Psoas muscle (tissue), 8 donors: ENCODE measurements around the gene FRS3. TPM values are rescaled to one million over a fixed set of nuclear protein-coding genes. Genes with fewer than 3 reads are reported as not detected.

Source experiments
- ATAC-seq, 4 donors: fragments of 200-7000 bp; cut with Tn5 transposase; one replicate each; pipeline ENCODE4 v1.9.1; 2020; ENCODE audit warnings: moderate library complexity in 3 of 4, mild to moderate bottlenecking in 2 of 4
- DNase-seq, 2 donors: peaks; one replicate each; pipeline ENCODE4 v3.0.0-alpha.2; 2020
- H3K27ac ChIP-seq: fragments of 200-600 bp; one replicate; pipeline ENCODE4 v1.8.0; 2022
- H3K27me3 ChIP-seq, 3 donors: fragments of 200-600 bp in 1 of 3; one replicate each; pipeline versions ENCODE4 v1.6.1 to v1.8.0; 2013 to 2022; ENCODE audit warnings: low read length in 2 of 3, mild to moderate bottlenecking in 2 of 3, moderate library complexity in 1 of 3; ENCODE audit not compliant: insufficient read depth in 3 of 3
- H3K36me3 ChIP-seq, 2 donors: fragments of 200-600 bp in 1 of 2; one replicate each; pipeline versions ENCODE4 v1.6.1 to v1.8.0; 2013 to 2022; ENCODE audit warnings: low read depth in 1 of 2, mild to moderate bottlenecking in 1 of 2, moderate library complexity in 1 of 2; ENCODE audit not compliant: insufficient read depth in 1 of 2
- H3K4me1 ChIP-seq: fragments of 200-600 bp; one replicate; pipeline ENCODE4 v1.8.0; 2022
- H3K4me3 ChIP-seq: fragments of 200-600 bp; one replicate; pipeline ENCODE4 v1.8.0; 2022; ENCODE audit warnings: mild to moderate bottlenecking
- H3K9me3 ChIP-seq: fragments of 200-600 bp; one replicate; pipeline ENCODE4 v1.8.0; 2022
- CTCF ChIP-seq: fragments of 200-600 bp; IDR thresholded peaks from one replicate; pipeline ENCODE4 v1.8.0; 2022; ENCODE audit warnings: antibody characterized with exemption
- WGBS, 3 donors: extraction: QIAGEN DNeasy Blood & Tissue Kit; methylation state at CpG; one replicate each; pipeline versions ENCODE4 v1.1.6 to v1.1.7; 2013; 5-methylcytosine and 5-hydroxymethylcytosine counted together
- intact Hi-C, 2 donors: fragments of 100-400 bp; cut with DNase I; formaldehyde crosslinking; loops; one replicate each; pipeline versions ENCODE4 v1.11.0 to v1.14.2; 2022
- polyA plus RNA-seq, 3 donors: library from polyadenylated mRNA; stranded (reverse); fragments of 200-250 nt; gene quantifications; one replicate each; pipeline ENCODE4 v1.2.3, GENCODE V29; 2013
- total RNA-seq, 4 donors: library from RNA; stranded (reverse); fragmentation: NEBNext Ultra II Directional in 2 of 4; extraction: Animal tissue kit (Norgen Biotek cat#: 25700) in 2 of 4; gene quantifications; one replicate each; pipeline versions ENCODE4 v1.2.1 to v1.2.4, GENCODE V29; 2021 to 2023
- donor health status: healthy with polysubstance abuse.
- donor health status: DM: no; HTN: no; CAD: no; lungs with moderate emphysema.
- donor health status: Bipolar disorder and iron deficiency.
- donor health status: healthy.
- donor health status: DM: yes; HTN: yes; CAD: no.
- donor health status: DM: no; HTN: no; CAD: no.
- donor health status: DM: no; HTN: no; CAD: no.
- donor health status: DM: yes; HTN: yes; CAD: no.

The FRS3 gene
- total and polyA plus RNA-seq, 7 donors, result 4.0 to 6.8 (median 5.4) TPM

- DNase-seq (peak in 1 of 2 donors; percentile 12), ATAC-seq (no peak)
- no peak for TF ChIP-seq CTCF
- Histone ChIP-seq H3K27me3 (no peaks in the 10 kb centered on the region), H3K9me3 (no peaks in the 10 kb centered on the region), H3K27ac (peak overlapping the region; percentile 96), H3K36me3 (peaks cover 0 to 6% of the 10 kb centered on the region in 2 donors), H3K4me1 (peaks cover 68% of the 10 kb centered on the region), H3K4me3 (peak overlapping the region; percentile 88)
- intact Hi-C loops, result loop anchor here in 1 of 2 donors (2.0 kb wide), 1 partner anchor 25 kb away; no protein-coding TSS in a partner anchor
- WGBS, 3 donors, result 66 to 86% (median 69%) methylated on average over 7 of the region's 7 CpGs
These were observed 48.1 kb downstream of the FRS3 start for GRCh38 chr6:41731561-41732086.

- peaks cover 74% of the 10 kb centered on the region for H3K4me1 ChIP-seq
- H3K27me3 ChIP-seq, result no peaks in the 10 kb centered on the region
- intact Hi-C loops, result loop anchor here in 1 of 2 donors (2.0 kb wide), 1 partner anchor 24 kb away; no protein-coding TSS in a partner anchor
- H3K9me3 ChIP-seq, result no peaks in the 10 kb centered on the region
- no peak for TF ChIP-seq CTCF
- H3K27ac ChIP-seq, result peak overlapping the region; percentile 96
- peaks cover 0 to 6% of the 10 kb centered on the region in 2 donors for H3K36me3 ChIP-seq
- peak overlapping the region; percentile 88 for H3K4me3 ChIP-seq
- ATAC-seq, result peak in 1 of 4 donors; percentile 23
- WGBS, 3 donors, result 39 to 56% (median 40%) methylated on average over 9 of the region's 9 CpGs
- DNase-seq, result peak in 1 of 2 donors; percentile 47
These were observed 48.9 kb downstream of the FRS3 start for GRCh38 chr6:41730531-41731436.

- 87 to 88% (median 87%) methylated on average over 7 of the region's 7 CpGs for WGBS, 3 donors
- intact Hi-C loops, result loop anchor here in 1 of 2 donors (2.0 kb wide), 1 partner anchor 23 kb away; no protein-coding TSS in a partner anchor
- peak in 1 of 2 donors; percentile 23 for DNase-seq
- no peak for TF ChIP-seq CTCF
- peaks cover 0 to 6% of the 10 kb centered on the region in 2 donors for H3K36me3 ChIP-seq
- H3K27ac ChIP-seq, result peak overlapping the region; percentile 79
- H3K4me3 ChIP-seq, result peak overlapping the region; percentile 88
- H3K27me3 ChIP-seq, result no peaks in the 10 kb centered on the region
- H3K9me3 ChIP-seq, result no peaks in the 10 kb centered on the region
- ATAC-seq, result no peak
- peaks cover 84% of the 10 kb centered on the region for H3K4me1 ChIP-seq
These were observed 50.1 kb downstream of the FRS3 start for GRCh38 chr6:41729624-41730023.

GRCh38 chr6:41728954-41729353 is 50.7 kb downstream of the FRS3 start:
- H3K4me1 ChIP-seq, result peaks cover 91% of the 10 kb centered on the region
- H3K36me3 ChIP-seq, result peaks cover 0 to 6% of the 10 kb centered on the region in 2 donors
- intact Hi-C loops, result no loop called here
- DNase-seq, result peak in 1 of 2 donors; percentile 32
- WGBS, 3 donors, result 61 to 86% (median 64%) methylated on average over 7 of the region's 7 CpGs
- H3K4me3 ChIP-seq, result peak overlapping the region; percentile 88
- peak overlapping the region; percentile 79 for H3K27ac ChIP-seq
- no peaks in the 10 kb centered on the region for H3K27me3 ChIP-seq
- no peaks in the 10 kb centered on the region for H3K9me3 ChIP-seq
- TF ChIP-seq CTCF, result no peak
- no peak for ATAC-seq
